HepG2 (cell line): ENCODE data around the gene COX4I1. TPM values are rescaled to one million over a fixed set of nuclear protein-coding genes. Genes with fewer than 3 reads are reported as not detected.

Source experiments
- BHLHE40 ChIP-seq: IDR thresholded peaks from 2 replicates; pipeline ENCODE4 v1.6.1; 2011; ENCODE audit warnings: low read length, improper control_type of control experiment
- BRF2 ChIP-seq: sonication (generic); formaldehyde crosslinking; IDR thresholded peaks from 2 replicates; pipeline ENCODE4 v1.8.1; 2022; ENCODE audit warnings: mild to moderate bottlenecking, missing genetic modification reagents
- FOXK2 ChIP-seq: fragments of 450-650 bp; IDR thresholded peaks from 2 replicates; pipeline ENCODE4 v1.6.1; 2016
- FUBP1 ChIP-seq: sonication (generic); formaldehyde crosslinking; IDR thresholded peaks from 2 replicates; pipeline ENCODE4 v1.5.1; 2020; ENCODE audit warnings: missing genetic modification reagents, mild to moderate bottlenecking, borderline replicate concordance
- HOXA5 ChIP-seq: sonication (generic); formaldehyde crosslinking; IDR thresholded peaks from 2 replicates; pipeline ENCODE4 v1.4.0; 2020; ENCODE audit warnings: missing genetic modification reagents
- KDM2A ChIP-seq: sonication (generic); formaldehyde crosslinking; IDR thresholded peaks from 2 replicates; pipeline ENCODE4 v1.4.0; 2020; ENCODE audit warnings: low read depth, missing genetic modification reagents, borderline replicate concordance
- KDM3A ChIP-seq: IDR thresholded peaks from 2 replicates; pipeline ENCODE4 v1.6.1; 2018; ENCODE audit warnings: low read depth, missing compliant biosample characterization
- MEIS1 ChIP-seq: sonication (generic); formaldehyde crosslinking; IDR thresholded peaks from 2 replicates; pipeline ENCODE4 v1.9.0; 2021; ENCODE audit warnings: mild to moderate bottlenecking, missing genetic modification reagents, moderate library complexity, borderline replicate concordance
- NCOA2 ChIP-seq: sonication (generic); formaldehyde crosslinking; IDR thresholded peaks from 2 replicates; pipeline ENCODE4 v1.8.0; 2022; ENCODE audit warnings: inconsistent platforms
- PCBP1 ChIP-seq: fragments of 200-400 bp; formaldehyde crosslinking; IDR thresholded peaks from 2 replicates; pipeline ENCODE4 v1.6.1; 2017; ENCODE audit warnings: mild to moderate bottlenecking, low read depth, low read length, borderline replicate concordance
- PITX1 ChIP-seq: sonication (generic); formaldehyde crosslinking; IDR thresholded peaks from 2 replicates; pipeline ENCODE4 v1.5.1; 2020; ENCODE audit warnings: mild to moderate bottlenecking, missing genetic modification reagents
- REPIN1 ChIP-seq: sonication (generic); formaldehyde crosslinking; IDR thresholded peaks from 2 replicates; pipeline ENCODE4 v1.8.0; 2022; ENCODE audit warnings: missing genetic modification reagents, low read depth, mild to moderate bottlenecking, borderline replicate concordance
- SOX13 ChIP-seq, 3 experiments: fragments of 450-650 bp in 1 of 3; sonication (generic) in 1 of 3; formaldehyde crosslinking in 1 of 3; IDR thresholded peaks in 2 of 3; conservative IDR thresholded peaks in 1 of 3; 2 replicates each; pipeline versions ENCODE4 v1.5.0 to v1.6.1; 2016 to 2020; ENCODE audit warnings: antibody characterized with exemption in 1 of 3, mild to moderate bottlenecking in 1 of 3, missing compliant biosample characterization in 1 of 3, missing genetic modification reagents in 1 of 3, moderate library complexity in 1 of 3
- SRSF9 ChIP-seq: fragments of 200-400 bp; formaldehyde crosslinking; IDR thresholded peaks from 2 replicates; pipeline ENCODE4 v1.6.1; 2018; ENCODE audit warnings: borderline replicate concordance, mild to moderate bottlenecking, low read depth, low read length; ENCODE audit not compliant: insufficient read depth, poor library complexity, severe bottlenecking
- TARDBP ChIP-seq: sonication (generic); formaldehyde crosslinking; IDR thresholded peaks from 2 replicates; pipeline ENCODE4 v1.8.0; 2022; ENCODE audit warnings: mild to moderate bottlenecking, missing genetic modification reagents
- XRCC5 ChIP-seq: fragments of 200-400 bp; formaldehyde crosslinking; optimal IDR thresholded peaks from 2 replicates; pipeline ENCODE3; 2017; ENCODE audit warnings: mild to moderate bottlenecking, low read length
- ZBTB38 ChIP-seq: sonication (generic); formaldehyde crosslinking; IDR thresholded peaks from 2 replicates; pipeline ENCODE4 v1.5.1; 2020; ENCODE audit warnings: mild to moderate bottlenecking, missing genetic modification reagents
- ZEB1 ChIP-seq: IDR thresholded peaks from 2 replicates; pipeline ENCODE4 v1.6.1; 2012; ENCODE audit warnings: mild to moderate bottlenecking, low read depth, inconsistent platforms; ENCODE audit not compliant: insufficient replicate concordance
- ZNF362 ChIP-seq: sonication (generic); formaldehyde crosslinking; IDR thresholded peaks from 2 replicates; pipeline ENCODE4 v1.4.0; 2020; ENCODE audit warnings: missing genetic modification reagents, mild to moderate bottlenecking, borderline replicate concordance
- ZNF619 ChIP-seq: sonication (generic); formaldehyde crosslinking; IDR thresholded peaks from 2 replicates; pipeline ENCODE4 v1.4.0; 2020; ENCODE audit warnings: mild to moderate bottlenecking, missing genetic modification reagents
- ZNF83 ChIP-seq: sonication (generic); formaldehyde crosslinking; IDR thresholded peaks from 2 replicates; pipeline ENCODE4 v1.4.0; 2020; ENCODE audit warnings: missing genetic modification reagents, mild to moderate bottlenecking, borderline replicate concordance
- ZSCAN9 ChIP-seq: IDR thresholded peaks from 2 replicates; pipeline ENCODE4 v1.6.1; 2016; ENCODE audit warnings: borderline replicate concordance
- ZUFSP ChIP-seq: sonication (generic); formaldehyde crosslinking; IDR thresholded peaks from 2 replicates; pipeline ENCODE4 v1.9.0; 2021; ENCODE audit warnings: missing genetic modification reagents, mild to moderate bottlenecking, borderline replicate concordance
- polyA plus RNA-seq, 8 experiments: library from polyadenylated mRNA; depleted of rRNA in 3 of 8; stranded (reverse) in 7 of 8; unstranded in 1 of 8; fragments of >200 nt; fragmentation: Illumina TruSeq in 4 of 8; extraction: Trizol in 4 of 8; gene quantifications; 2 replicates each; pipeline versions ENCODE4 v1.2.1 to v1.2.3, GENCODE V29; 2011 to 2016; ENCODE audit warnings: low read depth in 4 of 8, missing spikeins in 1 of 8, mixed read lengths in 1 of 8; ENCODE audit not compliant: insufficient read depth in 1 of 8
- total RNA-seq, 5 experiments: library from RNA; depleted of rRNA; stranded (reverse); fragments of >200 nt; fragmentation: Illumina TruSeq; extraction: Trizol; gene quantifications; 2 replicates each; pipeline ENCODE4 v1.2.3, GENCODE V29; 2016; ENCODE audit warnings: low read depth in 1 of 5

COX4I1 gene
- total and polyA plus RNA-seq, 2 of the 13 experiments (the other 11 are each of a cell fraction or from before 2014, with no cell fraction given) = 658 to 902 TPM

- TF ChIP-seq MEIS1 (peak; percentile 33; the same call in 1 of the 2 replicates), ZNF83 (CRISPR knock-in tag) (no peak), REPIN1 (CRISPR knock-in tag) (0 out of 2 replicates have a peak, but pooled peaks have one; percentile 34), TARDBP (no peak), ZEB1 (no peak), FOXK2 (no peak), KDM2A (CRISPR knock-in tag) (peak; percentile 88), BHLHE40 (peak; percentile 44; the same call in 1 of the 2 replicates), ZSCAN9 (CRISPR knock-in tag) (peak; percentile 40; the same call in 1 of the 2 replicates), BRF2 (CRISPR knock-in tag) (no peak), ZNF362 (CRISPR knock-in tag) (no peak), PITX1 (CRISPR knock-in tag) (peak; percentile 83), ZUFSP (no peak), SOX13 (IDR thresholded peaks at IDR 0.05) (no peak), SOX13 (CRISPR knock-in tag; conservative IDR thresholded peaks at IDR 0.05 in 1 of 2, IDR thresholded peaks at IDR 0.05 in 1 of 2) (no peak), XRCC5 (peak; percentile 78), PCBP1 (0 out of 2 replicates have a peak, but pooled peaks have one; percentile 25), HOXA5 (peak; percentile 80), ZNF619 (peak; percentile 88), KDM3A (peak; percentile 56; the same call in 1 of the 2 replicates), SRSF9 (no peak), FUBP1 (no peak), ZBTB38 (0 out of 2 replicates have a peak, but pooled peaks have one; percentile 28), NCOA2 (0 out of 2 replicates have a peak, but pooled peaks have one; percentile 18)
These were observed 22.1 kb downstream of the COX4I1 start (continued) for GRCh38 chr16:85821390-85822135.
